HG02852 (cell line): ENCODE results near the gene SLCO1C1.
"Not testable (repeated sequence)": the region's sequence is repeated elsewhere in the genome, so short reads cannot be mapped to it uniquely, and the experiment has no call there.

Experiments used
- ATAC-seq: cut with Tn5 transposase; IDR thresholded peaks from one replicate; pipeline ENCODE4 v1.9.1; 2021; ENCODE audit warnings: mild to moderate bottlenecking, moderate library complexity; ENCODE audit not compliant: unreplicated experiment

The SLCO1C1 gene

GRCh38 chr12:20783796-20784357 lies 88.7 kb downstream of the SLCO1C1 start:
- ATAC-seq = not testable (repeated sequence)

- ATAC-seq = no peak
Measured at GRCh38 chr12:20792971-20793370, 97.8 kb downstream of the SLCO1C1 start.

- no peak for ATAC-seq
Measured at GRCh38 chr12:20798554-20798953, 103.4 kb downstream of the SLCO1C1 start.

- no peak for ATAC-seq
Measured at GRCh38 chr12:20800160-20800559, 105.0 kb downstream of the SLCO1C1 start.

GRCh38 chr12:20801035-20801434 lies 105.9 kb downstream of the SLCO1C1 start:
- no peak for ATAC-seq
